ENCODE results near the gene TSPAN13. TPM values are rescaled to one million over a fixed set of nuclear protein-coding genes. Genes with fewer than 3 reads are reported as not detected.

The TSPAN13 gene
- total RNA-seq, 2 experiments from 2014 or later = 0.40 to 0.48 TPM

DNA sequence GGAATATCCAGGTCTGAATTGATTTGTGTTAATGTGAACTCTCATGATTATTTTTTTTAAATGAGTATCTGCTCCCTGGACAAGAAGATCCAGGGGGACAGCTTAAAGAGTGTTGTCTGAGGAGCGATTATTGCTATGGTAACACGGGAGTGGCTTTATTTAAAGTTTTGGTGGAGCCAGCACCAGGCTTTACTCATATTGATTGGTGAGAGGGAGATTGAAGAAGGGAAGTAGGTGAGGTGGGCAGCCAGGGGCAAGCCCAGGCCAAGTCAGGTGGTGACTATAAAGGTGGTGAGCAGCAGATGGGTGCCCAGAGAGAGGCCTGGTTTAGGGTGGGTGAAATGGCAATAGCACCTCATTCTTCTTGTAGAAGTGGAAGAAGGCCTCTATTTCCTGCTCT lies 61.4 kb downstream of the TSPAN13 start:
- H3K27me3 Mint-ChIP-seq = peaks cover 13% of the 10 kb centered on the region
- H3K4me1 Mint-ChIP-seq = no peaks in the 10 kb centered on the region
- no peak for DNase-seq
- H3K36me3 Mint-ChIP-seq (ENCODE audit: low read depth) = no peaks in the 10 kb centered on the region
- H3K27ac Mint-ChIP-seq = no peak overlapping the region
- CTCF ChIA-PET = no interaction called here
- no peaks in the 10 kb centered on the region for H3K9me3 Mint-ChIP-seq
- POLR2A ChIA-PET = no interaction called here
- H3K4me3 Mint-ChIP-seq = no peak overlapping the region

DNA sequence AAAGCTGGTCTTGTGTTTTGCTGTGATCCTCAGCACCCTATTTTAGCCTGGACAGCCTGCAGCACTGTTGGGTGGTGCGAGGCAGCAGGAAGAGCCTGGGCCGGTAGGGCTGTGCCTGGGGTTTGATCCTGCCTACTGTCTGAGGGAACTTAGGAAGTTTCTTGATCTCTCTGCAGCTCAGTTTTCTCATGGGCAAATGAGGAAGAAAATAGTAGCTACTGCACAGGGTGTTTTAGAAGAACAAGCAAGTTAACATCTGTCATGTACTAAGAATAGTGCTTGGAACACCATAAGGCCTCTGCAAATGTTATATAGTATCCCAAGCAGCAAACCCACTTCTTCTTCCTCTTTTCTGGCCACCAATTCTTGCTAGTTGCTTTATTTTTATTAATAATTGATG lies 63.3 kb downstream of the TSPAN13 start:
- no peaks in the 10 kb centered on the region for H3K9me3 Mint-ChIP-seq
- H3K4me1 Mint-ChIP-seq = no peaks in the 10 kb centered on the region
- H3K27me3 Mint-ChIP-seq = peaks cover 7% of the 10 kb centered on the region
- POLR2A ChIA-PET = no interaction called here
- H3K27ac Mint-ChIP-seq = no peak overlapping the region
- no peak for DNase-seq
- H3K4me3 Mint-ChIP-seq = no peak overlapping the region
- no peaks in the 10 kb centered on the region for H3K36me3 Mint-ChIP-seq (ENCODE audit: low read depth)
- CTCF ChIA-PET = no interaction called here

DNA sequence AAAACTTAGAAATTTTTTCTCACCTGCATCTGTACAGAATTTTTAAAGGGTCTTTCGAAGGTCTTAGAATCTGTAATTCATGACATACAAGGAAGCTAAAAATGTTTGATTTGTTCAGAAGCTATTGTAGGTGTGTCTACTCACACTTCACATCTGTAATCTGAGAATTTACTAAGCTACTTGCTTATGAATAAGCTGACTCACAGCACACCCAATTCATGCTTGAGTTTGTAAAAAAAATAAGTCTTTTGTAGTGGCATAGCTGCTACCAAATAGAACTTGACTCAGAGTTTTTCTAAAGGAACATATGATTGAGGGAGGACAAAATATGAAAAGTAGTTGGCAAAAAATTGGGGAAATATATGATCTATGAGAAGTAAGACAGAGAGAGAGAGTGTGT lies 64.0 kb downstream of the TSPAN13 start:
- no peaks in the 10 kb centered on the region for H3K36me3 Mint-ChIP-seq (ENCODE audit: low read depth)
- DNase-seq = no peak
- no peaks in the 10 kb centered on the region for H3K9me3 Mint-ChIP-seq
- no peak overlapping the region for H3K27ac Mint-ChIP-seq
- ChIA-PET POLR2A (no interaction called here), CTCF (no interaction called here)
- no peak overlapping the region for H3K4me3 Mint-ChIP-seq
- no peaks in the 10 kb centered on the region for H3K4me1 Mint-ChIP-seq
- peaks cover 7% of the 10 kb centered on the region for H3K27me3 Mint-ChIP-seq

DNA sequence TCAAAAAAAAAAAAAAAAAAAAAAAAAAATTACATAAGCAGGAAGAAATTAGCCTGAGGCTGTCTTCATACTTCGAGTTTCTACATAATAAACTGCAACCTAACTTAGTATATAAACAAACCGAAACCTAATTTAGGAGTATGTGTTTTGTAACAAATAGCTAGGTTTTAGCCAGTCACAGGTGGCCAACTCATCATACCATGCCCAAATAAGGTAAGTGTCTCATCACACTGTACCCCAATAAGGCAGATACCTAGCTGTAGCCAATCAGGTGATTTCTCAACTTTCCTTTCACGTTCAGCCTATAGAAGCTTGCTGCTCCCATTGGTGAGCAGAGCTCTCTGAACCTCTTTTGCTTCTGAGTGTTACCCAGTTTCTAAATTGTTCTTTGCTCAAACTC lies 65.2 kb downstream of the TSPAN13 start:
- ChIA-PET CTCF (interaction anchor here (0.7 kb wide), 1 partner anchor 740 kb away, joined by 4 read pairs; no protein-coding TSS in a partner anchor), POLR2A (no interaction called here)
- H3K4me1 Mint-ChIP-seq = no peaks in the 10 kb centered on the region
- no peak overlapping the region for H3K4me3 Mint-ChIP-seq
- H3K36me3 Mint-ChIP-seq (ENCODE audit: low read depth) = no peaks in the 10 kb centered on the region
- no peak overlapping the region for H3K27ac Mint-ChIP-seq
- DNase-seq = no peak
- H3K9me3 Mint-ChIP-seq = no peaks in the 10 kb centered on the region
- H3K27me3 Mint-ChIP-seq = peaks cover 6% of the 10 kb centered on the region

DNA sequence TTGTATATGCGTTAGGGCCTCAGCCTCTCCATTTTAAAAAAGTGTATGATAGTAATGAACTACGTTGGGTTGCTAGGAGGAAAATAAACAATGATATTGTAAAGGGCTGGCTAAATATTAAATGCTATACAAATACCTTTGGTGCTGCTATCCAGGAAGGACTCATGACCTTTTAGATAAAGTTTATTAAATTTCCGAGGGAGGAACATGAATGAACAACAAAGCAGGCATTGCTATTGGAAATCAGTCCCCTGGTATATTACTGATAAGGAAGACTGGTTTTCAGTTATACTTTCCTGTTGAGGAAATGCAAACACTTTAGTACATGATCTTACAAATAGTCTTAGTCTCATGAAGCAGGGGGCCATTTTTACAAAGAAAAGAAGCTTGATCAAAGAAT lies 68.5 kb downstream of the TSPAN13 start:
- H3K36me3 Mint-ChIP-seq (ENCODE audit: low read depth) = no peaks in the 10 kb centered on the region
- H3K27ac Mint-ChIP-seq = no peak overlapping the region
- ChIA-PET CTCF (no interaction called here), POLR2A (no interaction called here)
- DNase-seq = no peak
- H3K4me1 Mint-ChIP-seq = no peaks in the 10 kb centered on the region
- H3K9me3 Mint-ChIP-seq = no peaks in the 10 kb centered on the region
- H3K27me3 Mint-ChIP-seq = peaks cover 7% of the 10 kb centered on the region
- no peak overlapping the region for H3K4me3 Mint-ChIP-seq

DNA sequence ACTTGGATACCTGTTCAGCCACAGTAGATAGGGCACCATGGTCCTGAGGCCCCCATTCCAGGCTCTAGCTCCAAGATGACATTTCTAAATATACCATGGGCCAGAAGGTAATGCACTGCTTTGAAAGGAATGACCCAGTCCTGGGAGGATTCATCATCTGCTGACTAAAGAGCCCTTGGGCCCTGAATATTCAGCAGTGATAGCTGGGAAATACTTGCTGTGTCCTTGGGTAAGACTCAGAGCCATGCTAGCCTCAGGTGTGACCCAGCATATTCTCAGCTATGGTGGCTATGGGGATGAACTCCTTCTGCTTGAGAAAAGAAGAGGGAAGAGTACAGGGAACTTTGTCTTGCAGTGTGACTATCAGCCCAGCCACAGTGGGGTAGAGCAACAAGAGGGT lies 72.5 kb downstream of the TSPAN13 start:
- POLR2A ChIA-PET = no interaction called here
- CTCF ChIA-PET = no interaction called here
- peaks cover 18% of the 10 kb centered on the region for H3K27me3 Mint-ChIP-seq
- H3K4me1 Mint-ChIP-seq = no peaks in the 10 kb centered on the region
- H3K9me3 Mint-ChIP-seq = no peaks in the 10 kb centered on the region
- no peak overlapping the region for H3K27ac Mint-ChIP-seq
- no peak overlapping the region for H3K4me3 Mint-ChIP-seq
- no peaks in the 10 kb centered on the region for H3K36me3 Mint-ChIP-seq (ENCODE audit: low read depth)
- DNase-seq = no peak

DNA sequence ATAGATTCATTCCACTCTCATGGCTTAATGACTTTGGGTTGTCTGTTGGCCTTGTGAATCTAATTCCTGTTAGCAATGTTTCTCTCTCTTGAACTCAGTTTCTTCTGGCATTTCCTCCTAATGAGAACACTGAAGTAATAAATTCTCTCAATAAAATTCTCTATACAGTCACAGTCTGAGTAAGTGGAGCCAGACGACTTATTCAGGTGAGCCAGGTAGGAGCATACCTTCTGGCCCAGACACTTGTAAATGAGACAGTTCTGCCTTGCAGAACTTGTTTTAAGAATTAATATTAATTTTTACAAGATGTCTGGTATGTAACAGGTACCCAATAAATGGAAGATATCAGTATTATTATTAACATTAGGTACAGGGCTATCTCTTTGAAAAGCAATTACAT lies 79.8 kb downstream of the TSPAN13 start:
- POLR2A ChIA-PET = no interaction called here
- no peak for DNase-seq
- peaks cover 12% of the 10 kb centered on the region for H3K27me3 Mint-ChIP-seq
- H3K36me3 Mint-ChIP-seq (ENCODE audit: low read depth) = no peaks in the 10 kb centered on the region
- no peak overlapping the region for H3K27ac Mint-ChIP-seq
- no peak overlapping the region for H3K4me3 Mint-ChIP-seq
- H3K4me1 Mint-ChIP-seq = no peaks in the 10 kb centered on the region
- CTCF ChIA-PET = interaction anchor here (0.6 kb wide), 1 partner anchor 205 kb away, joined by 3 read pairs; no protein-coding TSS in a partner anchor
- H3K9me3 Mint-ChIP-seq = no peaks in the 10 kb centered on the region

Other genes with a start within 250 kb of the TSPAN13 start
- gene LRRC72, start 226.9 kb upstream of the TSPAN13 start, total RNA-seq = not detected
- gene ANKMY2, start 108.0 kb upstream of the TSPAN13 start, total RNA-seq = 10 to 100 TPM; 11.7 to 12.3 TPM
- gene BZW2, start 107.6 kb upstream of the TSPAN13 start, total RNA-seq = 10 to 100 TPM; 33.4 to 33.6 TPM
- not detected for gene AGR2, start 51.2 kb downstream of the TSPAN13 start, total RNA-seq
- not detected for gene AGR3, start 128.2 kb downstream of the TSPAN13 start, total RNA-seq

Data from activated CD4-positive, alpha-beta memory T cell treated with anti-CD3 and anti-CD28 coated beads, Interleukin-2, amount 10 ng/mL, durations not matched to agents 7 days and 5 days (primary cell).